LoVo (cell line): Measurements from ENCODE around the gene ST3GAL5.
"Not testable (repeated sequence)": the region's sequence is repeated elsewhere in the genome, so short reads cannot be mapped to it uniquely, and the experiment has no call there.

Experiments used
- DNase-seq: peaks from one replicate; pipeline ENCODE4 v3.0.0-alpha.2; 2016; ENCODE audit warnings: low spot score

The ST3GAL5 gene

GRCh38 chr2:85893428-85894258 is 4.9 kb upstream of the ST3GAL5 start:
- no peak for DNase-seq

DNA sequence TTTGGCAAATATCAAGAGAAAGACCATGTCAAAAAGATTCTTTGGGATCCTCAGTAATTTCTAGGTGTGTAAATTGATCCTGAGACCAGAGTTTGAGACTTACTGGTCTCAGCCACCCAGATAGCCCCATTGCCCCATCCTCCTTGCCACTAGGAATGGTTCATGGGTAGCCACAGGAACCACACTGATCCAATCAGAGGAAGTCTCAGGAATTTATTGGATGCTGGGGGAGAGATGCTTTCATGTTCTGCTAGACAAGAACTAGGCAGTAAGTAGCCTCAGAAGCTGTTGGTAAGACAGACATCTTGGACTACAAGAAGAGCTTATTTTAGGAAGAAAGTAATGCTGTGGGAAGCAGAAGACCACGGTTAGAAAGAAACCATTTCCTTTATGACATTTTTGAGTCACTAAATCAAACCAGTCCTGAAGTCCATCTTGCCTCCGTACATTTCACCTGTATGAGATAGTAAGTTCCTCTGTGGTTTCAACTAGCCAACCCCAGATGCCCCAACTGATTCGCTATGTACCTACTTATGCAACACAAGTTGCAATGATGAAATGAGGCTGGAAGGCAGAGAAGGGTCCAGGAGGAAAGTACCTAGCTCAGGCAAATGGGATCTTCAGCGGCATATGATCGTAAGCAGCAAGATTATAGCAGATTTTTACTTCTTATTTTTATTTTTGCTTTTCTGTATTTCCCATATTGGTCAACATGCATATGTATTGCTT is 3.6 kb upstream of the ST3GAL5 start:
- no peak for DNase-seq

DNA sequence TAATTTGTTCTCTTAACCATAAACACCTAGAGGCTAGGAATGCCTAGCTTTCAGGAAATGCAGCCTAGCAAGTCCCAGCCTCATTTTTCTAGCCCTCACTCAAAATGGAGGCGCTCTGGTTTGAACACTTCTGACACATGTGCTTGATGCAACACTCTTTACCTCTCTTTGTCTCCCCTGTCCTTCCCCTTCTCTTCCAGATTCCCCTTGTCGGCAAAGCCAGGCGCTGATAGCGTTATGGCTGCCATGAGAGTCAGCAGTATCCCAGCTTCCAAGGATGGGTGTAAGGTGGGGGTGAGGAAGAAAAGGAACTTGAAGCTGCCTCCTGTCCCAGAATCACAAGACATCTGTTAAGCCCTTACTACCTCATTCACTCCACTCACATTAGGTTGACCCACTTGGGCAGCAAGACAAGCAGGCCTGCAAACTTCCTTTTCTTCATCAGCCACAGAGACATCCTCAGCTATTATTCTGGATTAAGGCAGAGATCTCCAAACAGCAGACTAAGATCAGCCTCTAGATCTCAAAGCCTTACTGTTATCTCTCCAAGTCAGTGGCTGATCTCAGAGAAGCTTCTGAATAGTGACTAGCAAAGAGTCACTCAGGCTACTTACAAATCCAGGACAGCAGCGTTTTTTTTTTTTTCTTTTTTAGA is 1.9 kb upstream of the ST3GAL5 start:
- no peak for DNase-seq

DNA sequence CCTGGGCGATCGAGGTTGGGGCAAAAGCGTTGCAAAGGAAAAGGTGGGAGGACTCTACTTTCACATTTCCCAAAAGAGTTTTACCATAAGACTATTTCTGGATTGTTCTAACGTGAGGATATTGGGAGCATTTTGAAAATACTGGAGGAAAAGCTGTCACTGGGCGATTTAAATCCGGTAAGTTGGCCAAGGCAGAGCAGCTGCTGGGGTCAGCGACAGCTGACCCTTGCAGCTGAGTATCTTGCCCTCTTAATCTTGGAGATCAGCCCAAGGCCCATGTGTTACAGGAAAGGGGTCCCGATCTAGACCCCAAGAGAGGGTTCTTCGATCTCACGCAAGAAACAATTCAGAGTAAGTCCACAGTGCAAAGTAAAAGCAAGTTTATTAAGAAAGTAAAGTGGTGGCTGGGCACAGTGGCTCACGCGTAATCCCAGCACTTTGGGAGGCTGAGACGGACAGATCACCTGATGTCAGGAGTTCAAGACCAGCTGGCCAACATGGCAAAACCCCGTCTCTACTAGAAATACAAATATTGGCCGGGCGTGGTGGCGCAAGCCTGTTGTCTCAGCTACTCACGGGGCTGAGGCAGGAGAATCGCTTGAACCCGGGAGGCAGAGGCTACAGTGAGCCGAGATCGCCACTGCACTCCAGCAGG is 964 bp upstream of the ST3GAL5 start:
- no peak for DNase-seq

GRCh38 chr2:85888020-85888683 is 638 bp downstream of the ST3GAL5 start:
- DNase-seq = no peak

DNA sequence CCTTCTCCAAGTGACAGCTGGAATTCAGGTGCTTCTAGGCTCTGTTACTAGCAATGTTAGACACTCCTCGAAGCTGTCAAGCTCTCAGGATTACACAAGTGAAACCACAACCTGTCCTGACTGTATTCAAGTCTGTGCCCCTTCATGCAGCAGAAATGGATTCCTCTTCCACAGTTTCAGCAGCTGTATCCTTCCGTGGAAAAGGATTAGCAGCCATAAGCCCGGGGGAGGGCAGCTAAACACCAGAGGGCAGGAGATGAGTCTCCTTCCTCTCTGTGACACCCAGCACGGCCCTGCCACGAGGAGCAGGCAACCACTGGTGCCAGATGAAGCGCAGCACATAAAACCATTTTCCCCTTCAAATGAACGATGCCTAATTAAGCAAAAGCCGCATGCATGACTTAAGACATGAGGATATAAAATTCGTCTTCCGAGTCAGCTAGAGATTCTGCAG is 1.2 kb downstream of the ST3GAL5 start:
- DNase-seq = no peak

DNA sequence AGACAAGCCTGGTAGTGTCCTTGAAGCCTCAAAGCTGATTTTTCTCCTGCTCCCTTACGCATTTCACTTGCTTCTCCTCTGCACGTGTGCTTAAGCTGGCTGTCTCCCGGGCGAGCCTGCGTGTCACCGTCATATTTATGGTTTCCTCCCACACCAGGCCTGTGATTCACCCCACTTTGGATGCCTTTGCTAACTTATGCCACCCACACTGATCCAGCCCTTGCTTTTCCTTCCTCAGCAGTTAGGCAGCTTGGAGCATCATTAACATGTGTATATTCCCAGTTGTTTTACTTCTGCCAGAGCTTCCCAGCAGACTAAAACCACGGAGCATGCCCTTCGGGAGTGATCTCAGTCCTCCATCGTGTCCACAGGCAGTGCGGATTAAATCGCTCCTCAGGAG is 2.2 kb downstream of the ST3GAL5 start:
- DNase-seq = peak; percentile 12

DNA sequence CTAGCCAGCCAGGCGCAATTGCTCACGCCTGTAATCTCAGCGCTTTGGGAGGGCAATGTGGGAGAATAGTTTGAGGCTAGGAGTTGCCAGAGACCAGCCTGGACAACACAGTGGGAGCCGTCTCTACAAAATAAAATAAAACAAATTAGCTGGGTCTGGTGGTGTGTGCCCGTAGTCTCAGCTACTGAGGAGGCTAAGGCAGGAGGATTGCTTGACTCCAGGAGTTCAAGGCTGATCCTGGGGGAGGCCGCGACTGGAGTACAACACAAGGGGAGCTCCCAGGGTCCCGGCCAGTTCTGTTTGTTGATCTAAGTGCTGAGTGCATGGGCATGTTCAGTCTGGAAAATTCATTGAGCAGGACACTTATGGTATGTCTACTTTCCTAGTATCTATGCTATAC is 2.6 kb downstream of the ST3GAL5 start:
- DNase-seq = no peak

GRCh38 chr2:85881781-85882180 is 7.0 kb downstream of the ST3GAL5 start:
- not testable (repeated sequence) for DNase-seq

GRCh38 chr2:85880716-85881328 is 8.0 kb downstream of the ST3GAL5 start:
- not testable (repeated sequence) for DNase-seq

DNA sequence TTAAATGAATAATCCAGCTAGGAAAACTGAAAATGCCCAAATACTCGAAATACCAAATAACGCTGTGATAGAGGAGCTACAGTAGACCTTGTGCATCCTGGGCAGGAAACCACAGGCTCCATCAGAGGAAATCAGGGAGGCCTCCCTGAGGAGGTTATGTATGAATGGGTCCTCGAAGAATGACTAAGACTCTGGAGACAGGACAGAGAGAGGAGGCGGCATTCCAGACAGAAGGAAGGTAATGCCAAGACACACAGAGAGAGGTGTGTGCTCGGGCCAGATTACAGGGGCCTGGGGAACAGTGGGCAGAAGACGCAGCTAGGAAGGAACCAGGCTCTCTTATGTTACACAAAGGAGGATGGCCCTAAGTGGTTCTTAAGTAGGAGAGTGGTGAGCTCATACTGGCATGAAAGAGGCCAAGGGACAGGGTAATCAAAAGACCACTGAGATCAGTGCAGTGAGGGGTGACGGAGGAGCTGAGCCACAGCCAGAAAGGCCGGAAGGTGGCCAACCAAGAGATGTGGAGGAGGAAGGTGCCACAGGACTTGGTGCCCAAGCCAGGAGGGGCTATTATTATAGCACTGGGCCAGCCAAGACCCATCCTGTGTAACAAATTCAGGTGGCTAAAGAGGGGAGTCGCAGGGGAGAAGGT is 9.9 kb downstream of the ST3GAL5 start:
- no peak for DNase-seq

GRCh38 chr2:85875350-85876050 is 13.3 kb downstream of the ST3GAL5 start:
- DNase-seq = no peak

DNA sequence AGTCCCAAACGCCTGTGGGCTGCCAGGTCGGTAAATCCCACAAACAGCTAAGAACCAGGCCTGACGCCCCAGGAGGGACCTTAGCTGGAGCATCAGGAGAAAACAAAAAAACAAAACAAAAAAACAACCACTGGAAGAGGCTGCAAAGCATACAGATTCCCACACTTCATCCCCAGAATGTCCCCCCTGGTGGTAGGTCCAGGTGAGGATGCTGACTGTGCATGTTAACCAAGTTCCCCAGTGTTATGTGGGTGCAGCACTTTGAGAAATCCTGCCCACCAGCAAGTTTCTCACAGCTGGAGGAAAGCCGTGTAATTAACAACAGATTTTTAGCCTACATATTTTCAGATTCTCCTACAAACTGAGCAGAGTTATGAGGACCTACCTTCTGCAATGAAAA is 15.1 kb downstream of the ST3GAL5 start:
- no peak for DNase-seq

GRCh38 chr2:85872536-85873161 is 16.1 kb downstream of the ST3GAL5 start:
- no peak for DNase-seq

- DNase-seq = no peak
Measured at GRCh38 chr2:85871494-85872164, 17.2 kb downstream of the ST3GAL5 start.

DNA sequence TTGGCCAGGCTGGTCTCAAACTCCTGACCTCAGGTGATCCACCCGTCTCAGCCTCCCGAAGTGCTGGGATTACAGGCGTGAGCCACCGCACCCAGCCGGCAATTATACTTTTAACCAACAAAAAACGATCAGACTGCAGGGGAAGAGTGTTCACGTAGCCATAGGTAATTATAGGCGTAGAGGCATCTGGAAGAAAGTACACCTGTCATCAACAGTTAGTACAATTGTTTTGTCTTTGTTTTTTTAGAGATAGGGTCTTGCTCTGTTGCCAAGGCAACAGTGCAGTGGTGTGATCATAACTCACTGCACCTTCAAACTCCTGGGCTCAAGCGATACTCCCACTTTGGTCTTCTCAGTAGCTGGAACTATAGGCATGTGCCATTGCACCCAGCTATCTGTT is 20.0 kb downstream of the ST3GAL5 start:
- DNase-seq = no peak

GRCh38 chr2:85867556-85868292 is 21.1 kb downstream of the ST3GAL5 start:
- DNase-seq = no peak

DNA sequence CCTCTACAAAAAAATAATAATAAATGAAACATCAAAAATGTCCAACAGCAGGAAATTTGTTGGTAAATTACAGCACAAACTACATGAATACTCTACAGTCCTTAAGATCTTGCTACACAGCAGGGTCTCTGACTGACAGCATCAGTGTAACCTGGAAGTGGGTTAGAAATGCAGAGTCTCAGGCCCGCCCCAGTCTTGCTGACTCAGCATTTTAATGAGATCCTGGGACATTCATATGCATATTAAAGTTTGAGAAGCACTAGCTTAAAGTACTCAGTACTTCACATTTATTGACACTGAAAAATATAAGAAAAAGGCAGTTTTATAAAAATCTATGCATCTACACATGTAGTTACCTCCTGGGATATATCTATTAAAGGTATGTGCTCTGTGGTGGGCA is 21.7 kb downstream of the ST3GAL5 start:
- no peak for DNase-seq
